NAMALWA (cell line): ENCODE measurements around the gene CCDC85A.
A peak's percentile ranks its signal among the peaks of the same experiment; 100 is the strongest.

Experiments
- DNase-seq: peaks from one replicate; pipeline ENCODE4 v3.0.0-alpha.2; 2015; ENCODE audit warnings: low spot score

CCDC85A gene

GRCh38 chr2:56195563-56195962 lies 11.8 kb downstream of the CCDC85A start:
- DNase-seq: no peak

- DNase-seq: no peak
Observed at GRCh38 chr2:56197816-56198215, 14.0 kb downstream of the CCDC85A start.

GRCh38 chr2:56198936-56199335 lies 15.1 kb downstream of the CCDC85A start:
- no peak for DNase-seq

- no peak for DNase-seq
Observed at GRCh38 chr2:56199492-56199891, 15.7 kb downstream of the CCDC85A start.

- no peak for DNase-seq
Observed at GRCh38 chr2:56202381-56203121, 18.8 kb downstream of the CCDC85A start.

- DNase-seq: no peak
Observed at GRCh38 chr2:56204556-56204955, 20.8 kb downstream of the CCDC85A start.

GRCh38 chr2:56206250-56206649 lies 22.5 kb downstream of the CCDC85A start:
- no peak for DNase-seq

- DNase-seq: no peak
Observed at GRCh38 chr2:56207760-56208159, 24.0 kb downstream of the CCDC85A start.

GRCh38 chr2:56208380-56208779 lies 24.6 kb downstream of the CCDC85A start:
- no peak for DNase-seq

GRCh38 chr2:56209701-56210100 lies 25.9 kb downstream of the CCDC85A start:
- DNase-seq: no peak

- no peak for DNase-seq
Observed at GRCh38 chr2:56210291-56210690, 26.5 kb downstream of the CCDC85A start.

GRCh38 chr2:56211048-56211447 lies 27.3 kb downstream of the CCDC85A start:
- DNase-seq: no peak

- DNase-seq: no peak
Observed at GRCh38 chr2:56215911-56216310, 32.1 kb downstream of the CCDC85A start.

- DNase-seq: peak; percentile 5
Observed at GRCh38 chr2:56217106-56217505, 33.3 kb downstream of the CCDC85A start.

GRCh38 chr2:56222481-56222880 lies 38.7 kb downstream of the CCDC85A start:
- no peak for DNase-seq

GRCh38 chr2:56224316-56224715 lies 40.5 kb downstream of the CCDC85A start:
- no peak for DNase-seq

- no peak for DNase-seq
Observed at GRCh38 chr2:56227811-56228210, 44.0 kb downstream of the CCDC85A start.

GRCh38 chr2:56229397-56230060 lies 45.7 kb downstream of the CCDC85A start:
- DNase-seq: no peak

- no peak for DNase-seq
Observed at GRCh38 chr2:56230156-56230555, 46.4 kb downstream of the CCDC85A start.

- no peak for DNase-seq
Observed at GRCh38 chr2:56231361-56231760, 47.6 kb downstream of the CCDC85A start.

- no peak for DNase-seq
Observed at GRCh38 chr2:56232912-56233311, 49.1 kb downstream of the CCDC85A start.

GRCh38 chr2:56234241-56234640 lies 50.5 kb downstream of the CCDC85A start:
- DNase-seq: no peak

GRCh38 chr2:56239030-56239429 lies 55.2 kb downstream of the CCDC85A start:
- DNase-seq: no peak

- DNase-seq: no peak
Observed at GRCh38 chr2:56239437-56239836, 55.6 kb downstream of the CCDC85A start.
